Sigmoid colon (tissue), 7 donors: ENCODE measurements around the gene SREBF1. TPM values are rescaled to one million over a fixed set of nuclear protein-coding genes. Genes with fewer than 3 reads are reported as not detected.

Source experiments
- DNase-seq: peaks from one replicate; pipeline ENCODE4 v3.0.0-alpha.2; 2019
- H3K27ac ChIP-seq, 4 donors: fragments of 200-600 bp; sonication (generic); one replicate each; pipeline ENCODE4 v1.5.1; 2016 to 2019; ENCODE audit warnings: mild to moderate bottlenecking in 1 of 4
- H3K27me3 ChIP-seq, 3 donors: fragments of 200-600 bp; sonication (generic); one replicate each; pipeline ENCODE4 v1.5.1; 2019; ENCODE audit warnings: mild to moderate bottlenecking in 1 of 3
- H3K36me3 ChIP-seq, 4 donors: fragments of 200-600 bp; sonication (generic); one replicate each; pipeline ENCODE4 v1.5.1; 2016 to 2019
- H3K4me1 ChIP-seq, 4 donors: fragments of 200-600 bp; sonication (generic); one replicate each; pipeline ENCODE4 v1.5.1; 2017 to 2019
- H3K4me3 ChIP-seq, 4 donors: fragments of 200-600 bp; sonication (generic); one replicate each; pipeline ENCODE4 v1.5.1; 2017 to 2019; ENCODE audit warnings: mild to moderate bottlenecking in 2 of 4, moderate library complexity in 1 of 4
- H3K9me3 ChIP-seq, 4 donors: fragments of 200-600 bp in 3 of 4; sonication (generic) in 3 of 4; one replicate each; pipeline versions ENCODE4 v1.5.1 to v1.6.1; 2013 to 2019
- EP300 ChIP-seq, 4 donors: sonication (generic); formaldehyde crosslinking; IDR thresholded peaks; one replicate each; pipeline ENCODE4 v1.6.1; 2017; ENCODE audit warnings: antibody characterized with exemption in 4 of 4
- POLR2A ChIP-seq, 2 donors: fragments of 450-650 bp; IDR thresholded peaks; one replicate each; pipeline ENCODE4 v1.6.1; 2016; ENCODE audit warnings: antibody characterized with exemption in 2 of 2, mild to moderate bottlenecking in 2 of 2, moderate library complexity in 2 of 2
- POLR2AphosphoS5 ChIP-seq, 4 donors: sonication (generic); formaldehyde crosslinking; IDR thresholded peaks; one replicate each; pipeline ENCODE4 v1.6.1; 2017; ENCODE audit warnings: antibody characterized with exemption in 4 of 4
- WGBS, 2 donors: extraction: QIAGEN DNeasy Blood & Tissue Kit; methylation state at CpG; one replicate each; pipeline ENCODE4 v1.1.7; 2013; 5-methylcytosine and 5-hydroxymethylcytosine counted together
- intact Hi-C: fragments of 100-400 bp; cut with DNase I; formaldehyde crosslinking; loops from one replicate; pipeline ENCODE4 v1.15.1; 2023
- polyA plus RNA-seq, 3 donors: library from polyadenylated mRNA; stranded (reverse); fragments of 200-250 nt; gene quantifications; one replicate each; pipeline ENCODE4 v1.2.3, GENCODE V29; 2013
- total RNA-seq, 4 donors: library from RNA; depleted of rRNA; stranded (reverse); fragments of >200 nt; gene quantifications; one replicate each; pipeline ENCODE4 v1.1.0, GENCODE V29; 2016
- TF ChIP-seq, protein P1 (sequence below), 4 experiments: fragments of 450-650 bp in 3 of 4; fragments of 200-600 bp in 1 of 4; IDR thresholded peaks; one replicate each; pipeline ENCODE4 v1.5.1; 2016 to 2019; ENCODE audit warnings: antibody characterized with exemption in 4 of 4, mild to moderate bottlenecking in 3 of 4, moderate library complexity in 2 of 4
- donor health status: healthy with polysubstance abuse.
- donor health status: Bipolar disorder and iron deficiency.
- donor health status: healthy.

Gene SREBF1
- total and polyA plus RNA-seq, 7 donors = 10.2 to 172 (median 38.6) TPM

- no peak for DNase-seq
- Histone ChIP-seq H3K9me3 (no peaks in the 10 kb centered on the region), H3K4me1 (peaks cover 0 to 84% (median 67%) of the 10 kb centered on the region in 4 donors), H3K27ac (peak overlapping the region in 3 of 4 donors; percentile 24 to 93 (median 85)), H3K27me3 (no peaks in the 10 kb centered on the region), H3K4me3 (no peak overlapping the region), H3K36me3 (no peaks in the 10 kb centered on the region)
- WGBS, 2 donors = 63 to 73% methylated on average over 3 of the region's 3 CpGs
- TF ChIP-seq POLR2AphosphoS5 (IDR thresholded peaks at IDR 0.05) (no peak), POLR2A (IDR thresholded peaks at IDR 0.05) (no peak), EP300 (IDR thresholded peaks at IDR 0.05) (no peak)
- intact Hi-C loops = no loop called here
Measured at GRCh38 chr17:17772231-17772630, 64.6 kb downstream of the SREBF1 start.

DNA sequence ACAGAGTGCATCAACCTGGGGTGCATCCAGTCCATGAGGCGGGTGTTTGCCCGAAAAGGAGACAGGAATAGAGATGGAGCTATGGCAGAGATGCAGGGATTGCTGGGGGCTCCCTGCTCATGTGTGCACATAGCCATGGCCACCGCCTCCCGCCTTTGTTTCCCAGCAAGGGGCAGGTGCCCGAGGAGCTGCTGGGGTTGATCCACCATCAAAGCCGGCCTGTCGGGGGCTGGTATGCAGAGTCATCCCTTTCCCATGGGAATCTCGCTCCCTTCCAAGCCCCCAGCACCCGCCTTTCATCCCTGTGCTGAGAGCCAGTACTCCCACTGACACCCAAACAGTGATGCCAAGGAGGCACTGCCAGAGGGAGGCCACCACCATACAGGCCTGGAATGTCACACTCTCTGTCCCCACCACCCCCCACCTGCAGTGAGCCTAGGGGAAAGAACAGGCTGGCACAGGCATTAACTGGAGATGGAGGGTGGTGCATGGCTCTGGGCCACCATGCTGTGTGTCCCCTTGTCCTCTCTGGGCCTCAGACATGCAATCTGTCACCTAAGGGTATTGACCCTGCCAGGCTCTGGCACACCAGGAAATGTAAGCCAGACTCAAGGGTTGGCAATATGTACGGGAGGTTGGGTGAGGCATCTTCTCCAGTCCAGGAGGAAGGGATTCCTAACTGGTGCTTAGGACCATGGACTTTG, 65.1 kb downstream of the SREBF1 start:
- peak overlapping the region; percentile 80 to 93 (median 84) for H3K27ac ChIP-seq
- H3K9me3 ChIP-seq = no peaks in the 10 kb centered on the region
- intact Hi-C loops = loop anchor here (2.0 kb wide), 1 partner anchor 19 kb away; no protein-coding TSS in a partner anchor
- 90 to 97% methylated on average over 10 of the region's 10 CpGs for WGBS, 2 donors
- no peaks in the 10 kb centered on the region for H3K27me3 ChIP-seq
- no peak overlapping the region for H3K4me3 ChIP-seq
- peaks cover 0 to 84% (median 71%) of the 10 kb centered on the region in 4 donors for H3K4me1 ChIP-seq
- no peak for DNase-seq
- TF ChIP-seq POLR2A (IDR thresholded peaks at IDR 0.05) = no peak
- no peaks in the 10 kb centered on the region for H3K36me3 ChIP-seq

- WGBS, 2 donors = 80 to 84% methylated on average over 13 of the region's 13 CpGs
Measured at GRCh38 chr17:17770632-17771044, 66.1 kb downstream of the SREBF1 start.

DNA sequence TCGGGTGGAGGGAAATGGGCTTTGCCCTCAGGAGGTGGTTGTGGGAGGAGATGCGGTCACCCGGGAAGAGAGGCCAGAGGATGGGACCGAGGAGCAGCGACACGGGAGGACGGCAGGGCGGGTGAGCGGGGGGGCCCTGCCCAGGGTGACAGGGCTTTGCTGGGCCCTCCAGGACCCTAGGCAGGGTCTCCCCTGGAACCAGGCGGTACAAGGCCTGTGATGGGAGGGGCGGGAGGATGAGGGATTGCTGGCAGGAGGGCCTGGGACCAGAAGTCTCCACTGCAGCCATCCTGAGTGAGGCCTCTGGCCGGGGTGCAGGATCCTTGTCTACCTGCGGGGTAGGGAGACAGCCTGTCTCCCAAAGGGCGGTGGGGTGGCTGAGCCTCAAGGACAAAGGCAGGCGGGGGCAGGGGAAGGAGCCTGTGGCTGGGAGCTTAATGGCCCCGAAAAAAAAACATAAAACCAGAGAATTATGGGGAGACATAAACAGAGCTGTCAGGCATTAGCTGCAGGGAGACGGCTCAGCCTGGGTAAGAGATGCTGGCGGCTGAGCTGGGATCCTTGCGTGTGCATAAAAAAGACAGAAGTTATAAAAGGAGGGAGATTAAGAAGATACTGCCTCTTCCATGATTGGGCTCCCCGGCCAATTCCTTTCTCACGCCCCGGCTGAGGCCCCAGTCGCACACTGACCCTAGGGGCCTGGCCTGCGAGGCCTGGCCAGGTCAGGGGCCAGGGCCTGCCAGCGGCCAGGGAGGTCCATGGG, 66.7 kb downstream of the SREBF1 start:
- no peak for DNase-seq
- H3K9me3 ChIP-seq = no peaks in the 10 kb centered on the region
- TF ChIP-seq POLR2A (IDR thresholded peaks at IDR 0.05) = no peak
- no peak for TF ChIP-seq EP300 (IDR thresholded peaks at IDR 0.05)
- TF ChIP-seq, protein P1, sequence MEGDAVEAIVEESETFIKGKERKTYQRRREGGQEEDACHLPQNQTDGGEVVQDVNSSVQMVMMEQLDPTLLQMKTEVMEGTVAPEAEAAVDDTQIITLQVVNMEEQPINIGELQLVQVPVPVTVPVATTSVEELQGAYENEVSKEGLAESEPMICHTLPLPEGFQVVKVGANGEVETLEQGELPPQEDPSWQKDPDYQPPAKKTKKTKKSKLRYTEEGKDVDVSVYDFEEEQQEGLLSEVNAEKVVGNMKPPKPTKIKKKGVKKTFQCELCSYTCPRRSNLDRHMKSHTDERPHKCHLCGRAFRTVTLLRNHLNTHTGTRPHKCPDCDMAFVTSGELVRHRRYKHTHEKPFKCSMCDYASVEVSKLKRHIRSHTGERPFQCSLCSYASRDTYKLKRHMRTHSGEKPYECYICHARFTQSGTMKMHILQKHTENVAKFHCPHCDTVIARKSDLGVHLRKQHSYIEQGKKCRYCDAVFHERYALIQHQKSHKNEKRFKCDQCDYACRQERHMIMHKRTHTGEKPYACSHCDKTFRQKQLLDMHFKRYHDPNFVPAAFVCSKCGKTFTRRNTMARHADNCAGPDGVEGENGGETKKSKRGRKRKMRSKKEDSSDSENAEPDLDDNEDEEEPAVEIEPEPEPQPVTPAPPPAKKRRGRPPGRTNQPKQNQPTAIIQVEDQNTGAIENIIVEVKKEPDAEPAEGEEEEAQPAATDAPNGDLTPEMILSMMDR (IDR thresholded peaks at IDR 0.05) = no peak
- TF ChIP-seq POLR2AphosphoS5 (IDR thresholded peaks at IDR 0.05) = no peak
- WGBS, 2 donors = 81 to 84% methylated on average over 25 of the region's 25 CpGs
- intact Hi-C loops = loop anchor here (2.0 kb wide), 1 partner anchor 17 kb away; no protein-coding TSS in a partner anchor
- no peak overlapping the region for H3K4me3 ChIP-seq
- peaks cover 0 to 92% (median 83%) of the 10 kb centered on the region in 4 donors for H3K4me1 ChIP-seq
- no peaks in the 10 kb centered on the region for H3K36me3 ChIP-seq
- H3K27ac ChIP-seq = peak overlapping the region; percentile 80 to 93 (median 84)
- no peaks in the 10 kb centered on the region for H3K27me3 ChIP-seq

More at GRCh38 chr17:17770632-17771044, 66.1 kb downstream of the SREBF1 start:
- intact Hi-C loops = loop anchor here (2.0 kb wide), 1 partner anchor 18 kb away; no protein-coding TSS in a partner anchor
- Histone ChIP-seq H3K9me3 (no peaks in the 10 kb centered on the region), H3K4me1 (peaks cover 0 to 93% (median 81%) of the 10 kb centered on the region in 4 donors), H3K27me3 (no peaks in the 10 kb centered on the region), H3K36me3 (no peaks in the 10 kb centered on the region), H3K27ac (peak overlapping the region; percentile 80 to 93 (median 84)), H3K4me3 (no peak overlapping the region)
- DNase-seq = no peak
- TF ChIP-seq POLR2A (IDR thresholded peaks at IDR 0.05) (no peak), POLR2AphosphoS5 (IDR thresholded peaks at IDR 0.05) (peak in 2 of 4 donors; percentile 6 to 40)

DNA sequence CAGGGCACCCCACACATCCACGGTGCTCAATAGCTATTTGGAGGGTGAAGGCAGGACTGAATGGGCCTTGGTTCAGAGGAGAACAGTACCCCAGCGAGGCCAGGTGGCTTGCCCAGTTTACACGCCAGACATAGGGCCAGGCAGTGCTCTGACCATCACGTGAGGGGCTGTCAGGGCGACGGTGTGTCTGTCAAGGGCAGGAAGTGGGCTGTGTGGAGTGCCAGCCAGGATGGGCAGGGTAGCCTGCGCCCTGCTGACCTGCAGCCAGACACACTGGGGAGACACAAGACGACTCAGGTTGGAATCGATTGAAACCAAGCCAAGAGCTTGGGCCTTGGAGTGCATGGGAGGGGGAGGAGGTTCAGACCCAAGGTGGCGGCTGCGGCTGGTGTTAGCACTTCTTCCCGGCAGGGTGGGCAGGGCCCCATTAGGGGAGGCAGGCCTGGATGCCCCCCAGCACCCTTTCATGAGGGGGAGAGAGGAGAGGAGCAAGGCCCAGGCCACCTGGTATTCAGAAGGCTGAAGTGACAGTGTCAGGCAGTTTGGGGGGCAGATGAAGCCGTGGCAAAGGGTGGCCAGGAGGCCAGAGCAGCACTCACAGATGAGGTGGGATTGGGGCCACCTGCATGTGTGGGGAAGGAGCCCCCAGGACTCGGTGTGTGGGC, 68.2 kb downstream of the SREBF1 start:
- intact Hi-C loops = no loop called here
- no peaks in the 10 kb centered on the region for H3K36me3 ChIP-seq
- H3K4me3 ChIP-seq = no peak overlapping the region
- H3K4me1 ChIP-seq = peaks cover 0 to 77% (median 69%) of the 10 kb centered on the region in 4 donors
- no peak for DNase-seq
- no peaks in the 10 kb centered on the region for H3K27me3 ChIP-seq
- no peaks in the 10 kb centered on the region for H3K9me3 ChIP-seq
- 70 to 81% methylated on average over 14 of the region's 14 CpGs for WGBS, 2 donors
- peak overlapping the region; percentile 80 to 93 (median 84) for H3K27ac ChIP-seq
- TF ChIP-seq POLR2A (IDR thresholded peaks at IDR 0.05) (no peak), POLR2AphosphoS5 (IDR thresholded peaks at IDR 0.05) (no peak), EP300 (IDR thresholded peaks at IDR 0.05) (no peak)
- TF ChIP-seq, protein P1 (IDR thresholded peaks at IDR 0.05) = no peak
